GM12875 (cell line): Measurements from ENCODE around the gene GPALPP1.
A peak's percentile ranks its signal among the peaks of the same experiment; 100 is the strongest.

ENCODE experiments used
- H3K4me3 ChIP-seq: one replicate; pipeline ENCODE4 v1.5.1; 2011; ENCODE audit warnings: low read depth, low read length, control low read depth
- CTCF ChIP-seq: IDR thresholded peaks from 2 replicates; pipeline ENCODE4 v1.5.1; 2011; ENCODE audit warnings: low read depth, mild to moderate bottlenecking, control low read depth, inconsistent platforms, low read length, moderate library complexity, borderline replicate concordance; ENCODE audit not compliant: insufficient read depth

The GPALPP1 gene

DNA sequence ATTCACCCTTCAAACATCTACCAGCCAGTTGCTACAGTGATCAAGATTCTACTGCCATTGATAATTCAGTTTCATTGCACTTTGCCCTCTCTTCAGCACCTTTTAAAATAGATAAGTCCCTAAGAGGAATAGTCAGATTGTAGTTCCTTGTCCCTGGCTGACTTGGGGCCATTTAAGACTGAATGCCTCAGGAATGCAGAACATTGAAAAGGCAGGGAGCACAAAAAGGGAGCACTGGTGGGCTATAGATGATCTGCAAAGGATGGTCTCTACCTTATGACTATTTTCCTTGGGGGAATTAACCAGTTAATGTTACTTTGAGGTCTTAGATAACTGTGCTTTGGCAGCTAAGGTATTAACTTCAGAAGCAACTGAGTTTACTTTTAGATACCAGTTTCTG lies 46.9 kb downstream of the GPALPP1 start:
- TF ChIP-seq CTCF: no peak

GRCh38 chr13:45040173-45040572 lies 50.8 kb downstream of the GPALPP1 start:
- H3K4me3 ChIP-seq: no peak overlapping the region
- no peak for TF ChIP-seq CTCF

More for the DNA sequence above, 46.9 kb downstream of the GPALPP1 start:
- no peak overlapping the region for H3K4me3 ChIP-seq

GRCh38 chr13:45040622-45041021 lies 51.3 kb downstream of the GPALPP1 start:
- H3K4me3 ChIP-seq: no peak overlapping the region
- TF ChIP-seq CTCF: no peak

DNA sequence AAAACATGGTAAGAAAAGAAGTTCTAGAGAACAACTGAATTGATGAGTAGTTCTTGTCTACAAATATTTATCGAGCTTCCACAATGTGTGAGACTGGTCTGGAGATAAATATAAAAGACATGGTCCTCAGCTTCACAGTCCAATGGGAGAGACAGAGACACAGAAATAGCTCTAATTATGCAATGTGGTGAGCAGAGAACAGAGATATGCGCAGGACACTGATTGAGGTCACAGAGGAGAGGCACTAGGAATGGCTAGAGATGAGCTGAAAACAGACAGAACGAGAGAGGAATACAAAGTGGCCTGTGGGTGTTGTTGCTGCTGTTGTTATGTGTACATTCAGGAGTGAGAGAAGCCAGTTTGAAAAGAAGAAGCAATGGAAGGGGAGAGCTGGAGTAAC lies 53.2 kb downstream of the GPALPP1 start:
- H3K4me3 ChIP-seq: no peak overlapping the region
- no peak for TF ChIP-seq CTCF

- TF ChIP-seq CTCF: no peak
- no peak overlapping the region for H3K4me3 ChIP-seq
These were observed 57.1 kb downstream of the GPALPP1 start for GRCh38 chr13:45046445-45046844.

DNA sequence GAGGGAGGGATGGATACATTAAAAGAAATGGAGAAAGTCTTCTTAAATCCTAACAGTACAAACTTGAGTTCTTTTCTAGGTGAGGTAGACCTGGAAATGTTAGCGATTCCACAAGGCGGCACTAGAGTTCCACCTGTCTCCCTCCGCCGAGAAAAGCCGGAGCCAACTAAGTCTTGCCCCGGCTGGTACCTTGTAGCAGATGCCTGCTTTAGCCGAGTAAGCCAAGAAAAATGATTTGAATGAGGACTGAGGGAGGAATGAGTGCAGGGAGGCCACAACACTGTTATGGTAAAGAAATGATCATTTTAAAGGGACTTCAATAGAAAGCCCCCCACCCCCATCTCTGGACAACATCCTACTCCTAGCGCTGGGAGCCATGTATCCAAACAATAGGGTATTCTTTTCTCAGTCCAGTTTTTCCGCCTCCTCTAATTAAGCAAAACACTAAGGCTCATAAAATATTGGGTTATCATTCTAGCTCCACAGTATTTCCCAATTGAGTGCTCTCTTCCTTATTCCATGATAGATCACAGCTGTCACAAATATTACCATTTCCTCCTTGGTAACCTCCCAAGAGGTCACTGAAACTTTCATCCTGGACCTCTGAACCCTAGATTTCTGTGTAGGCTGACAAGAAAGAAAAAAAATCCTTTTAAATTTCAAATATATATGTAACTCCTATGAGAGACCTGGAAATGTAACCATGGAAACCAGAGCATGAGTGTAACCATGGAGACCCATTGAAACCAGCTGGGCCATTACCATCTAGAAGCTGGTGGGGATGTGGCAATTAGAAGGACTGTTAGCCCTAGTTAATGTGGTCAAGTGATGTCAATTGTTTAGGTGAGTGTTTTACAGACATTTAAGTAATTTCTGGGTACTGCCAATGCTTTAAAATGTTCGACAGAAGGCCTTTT lies 58.3 kb downstream of the GPALPP1 start:
- peak; percentile 88 for TF ChIP-seq CTCF
- H3K4me3 ChIP-seq: no peak overlapping the region

DNA sequence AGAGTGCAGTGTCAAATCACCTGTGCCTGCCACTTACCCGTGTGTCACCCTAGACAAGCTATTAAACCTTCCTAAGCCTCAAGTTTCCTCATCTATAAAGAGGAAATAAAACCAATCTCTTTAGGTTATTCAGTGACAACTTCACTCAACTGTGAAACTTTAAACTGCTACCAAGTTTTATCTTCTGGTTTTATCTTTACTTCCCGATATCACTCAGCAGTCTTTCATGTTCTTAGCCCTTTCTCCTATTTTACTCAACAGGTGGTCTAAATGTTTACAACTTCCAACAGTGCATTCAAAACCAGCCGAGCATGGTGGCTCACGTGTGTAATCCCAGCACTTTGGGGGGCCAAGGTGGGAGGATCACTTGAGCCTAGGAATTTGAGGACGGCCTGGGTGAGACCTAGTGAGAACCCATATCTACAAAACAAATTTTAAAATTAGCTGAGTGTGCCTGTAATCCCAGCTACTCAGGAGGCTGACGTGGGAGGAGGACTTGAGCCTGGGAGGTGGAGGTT lies 59.6 kb downstream of the GPALPP1 start:
- H3K4me3 ChIP-seq: no peak overlapping the region
- TF ChIP-seq CTCF: no peak
